ENCODE results near the gene ETV6.

Gene ETV6

GRCh38 chr12:11759899-11760298, 110.4 kb downstream of the ETV6 start:
- DNase-seq (ENCODE audit: low spot score): no peak

- DNase-seq (ENCODE audit: low spot score): no peak
Measured at GRCh38 chr12:11761869-11762567, 112.5 kb downstream of the ETV6 start.

- no peak for DNase-seq (ENCODE audit: low spot score)
Measured at GRCh38 chr12:11762723-11763326, 113.4 kb downstream of the ETV6 start.

- no peak for DNase-seq (ENCODE audit: low spot score)
Measured at GRCh38 chr12:11763760-11764520, 114.5 kb downstream of the ETV6 start.

- DNase-seq (ENCODE audit: low spot score): no peak
Measured at GRCh38 chr12:11764837-11765236, 115.4 kb downstream of the ETV6 start.

GRCh38 chr12:11765421-11765816, 115.9 kb downstream of the ETV6 start:
- DNase-seq (ENCODE audit: low spot score): no peak

GRCh38 chr12:11765817-11766794, 116.6 kb downstream of the ETV6 start:
- no peak for DNase-seq (ENCODE audit: low spot score)

GRCh38 chr12:11767029-11767724, 117.7 kb downstream of the ETV6 start:
- DNase-seq (ENCODE audit: low spot score): no peak

GRCh38 chr12:11767798-11768197, 118.3 kb downstream of the ETV6 start:
- DNase-seq (ENCODE audit: low spot score): no peak

GRCh38 chr12:11768233-11768965, 118.9 kb downstream of the ETV6 start:
- no peak for DNase-seq (ENCODE audit: low spot score)

- DNase-seq (ENCODE audit: low spot score): no peak
Measured at GRCh38 chr12:11769723-11770514, 120.4 kb downstream of the ETV6 start.

- no peak for DNase-seq (ENCODE audit: low spot score)
Measured at GRCh38 chr12:11771356-11771755, 121.9 kb downstream of the ETV6 start.

GRCh38 chr12:11771895-11772502, 122.5 kb downstream of the ETV6 start:
- DNase-seq (ENCODE audit: low spot score): no peak

- DNase-seq (ENCODE audit: low spot score): no peak
Measured at GRCh38 chr12:11773889-11774677, 124.6 kb downstream of the ETV6 start.

- DNase-seq (ENCODE audit: low spot score): no peak
Measured at GRCh38 chr12:11774821-11775220, 125.3 kb downstream of the ETV6 start.

GRCh38 chr12:11776316-11776715, 126.8 kb downstream of the ETV6 start:
- no peak for DNase-seq (ENCODE audit: low spot score)

- DNase-seq (ENCODE audit: low spot score): no peak
Measured at GRCh38 chr12:11777451-11777850, 128.0 kb downstream of the ETV6 start.

GRCh38 chr12:11777962-11778361, 128.5 kb downstream of the ETV6 start:
- DNase-seq (ENCODE audit: low spot score): no peak

Data from RKO (cell line).